GM10847 (cell line): ENCODE results near the gene ETV4.

Source experiments
- POLR2A ChIP-seq: IDR thresholded peaks from 2 replicates; pipeline ENCODE4 v1.6.1; 2011; ENCODE audit not compliant: insufficient read length; ENCODE audit errors: extremely low read depth

The ETV4 gene

GRCh38 chr17:43559161-43559816 is 13.1 kb upstream of the ETV4 start:
- TF ChIP-seq POLR2A: no peak

- TF ChIP-seq POLR2A: no peak
These were observed 12.6 kb upstream of the ETV4 start for GRCh38 chr17:43558805-43559160.

- TF ChIP-seq POLR2A: no peak
These were observed 10.2 kb upstream of the ETV4 start for GRCh38 chr17:43556292-43556691.

- TF ChIP-seq POLR2A: no peak
These were observed 8.7 kb upstream of the ETV4 start for GRCh38 chr17:43554857-43555256.

- TF ChIP-seq POLR2A: no peak
These were observed 7.4 kb upstream of the ETV4 start for GRCh38 chr17:43553573-43553972.

- TF ChIP-seq POLR2A: no peak
These were observed 6.2 kb upstream of the ETV4 start for GRCh38 chr17:43552229-43552837.

- no peak for TF ChIP-seq POLR2A
These were observed 4.6 kb upstream of the ETV4 start for GRCh38 chr17:43550754-43551153.

GRCh38 chr17:43549496-43549895 is 3.4 kb upstream of the ETV4 start:
- no peak for TF ChIP-seq POLR2A

GRCh38 chr17:43548689-43549379 is 2.7 kb upstream of the ETV4 start:
- TF ChIP-seq POLR2A: no peak

GRCh38 chr17:43547659-43548256 is 1.6 kb upstream of the ETV4 start:
- TF ChIP-seq POLR2A: no peak

- no peak for TF ChIP-seq POLR2A
These were observed 1.0 kb upstream of the ETV4 start for GRCh38 chr17:43547189-43547550.

GRCh38 chr17:43545383-43545632 is 832 bp downstream of the ETV4 start:
- peak; percentile 8 for TF ChIP-seq POLR2A

GRCh38 chr17:43543771-43544575 is 2.2 kb downstream of the ETV4 start:
- no peak for TF ChIP-seq POLR2A

GRCh38 chr17:43543300-43543699 is 2.8 kb downstream of the ETV4 start:
- TF ChIP-seq POLR2A: no peak

GRCh38 chr17:43542859-43543258 is 3.3 kb downstream of the ETV4 start:
- no peak for TF ChIP-seq POLR2A
